Esophagus (tissue), 2 donors: ENCODE measurements around the gene ABCD1. TPM values are rescaled to one million over a fixed set of nuclear protein-coding genes. Genes with fewer than 3 reads are reported as not detected.
"Not testable (repeated sequence)": the region's sequence is repeated elsewhere in the genome, so short reads cannot be mapped to it uniquely, and the experiment has no call there.

Experiments
- H3K27ac ChIP-seq, 2 donors: one replicate each; pipeline ENCODE4 v1.5.1; 2013; ENCODE audit warnings: low read depth in 2 of 2, mild to moderate bottlenecking in 2 of 2, inconsistent platforms in 1 of 2, low read length in 1 of 2, moderate library complexity in 1 of 2
- H3K27me3 ChIP-seq, 2 donors: one replicate each; pipeline ENCODE4 v1.6.1; 2013; ENCODE audit warnings: low read length in 2 of 2, control low read depth in 1 of 2, mild to moderate bottlenecking in 1 of 2; ENCODE audit not compliant: insufficient read depth in 2 of 2, control insufficient read depth in 1 of 2
- H3K36me3 ChIP-seq, 2 donors: one replicate each; pipeline ENCODE4 v1.6.1; 2013; ENCODE audit warnings: low read length in 1 of 2; ENCODE audit not compliant: control insufficient read depth in 2 of 2, insufficient read depth in 2 of 2
- H3K4me1 ChIP-seq, 2 donors: one replicate each; pipeline ENCODE4 v1.6.1; 2013; ENCODE audit warnings: low read length in 1 of 2; ENCODE audit not compliant: control insufficient read depth in 2 of 2, insufficient read depth in 2 of 2
- H3K4me3 ChIP-seq, 2 donors: one replicate each; pipeline ENCODE4 v1.5.1; 2013; ENCODE audit warnings: low read length in 2 of 2, mild to moderate bottlenecking in 2 of 2, low read depth in 1 of 2, moderate library complexity in 1 of 2
- H3K9me3 ChIP-seq, 2 donors: one replicate each; pipeline ENCODE4 v1.6.1; 2013; ENCODE audit warnings: mild to moderate bottlenecking in 2 of 2, low read depth in 1 of 2, low read length in 1 of 2, moderate library complexity in 1 of 2; ENCODE audit not compliant: control insufficient read depth in 2 of 2, insufficient read depth in 1 of 2
- WGBS, 2 donors: extraction: QIAGEN DNeasy Blood & Tissue Kit; methylation state at CpG; one replicate each; pipeline ENCODE4 v1.1.7; 2013; 5-methylcytosine and 5-hydroxymethylcytosine counted together
- polyA plus RNA-seq, 2 donors: library from polyadenylated mRNA; stranded (reverse); fragments of 200-250 nt; gene quantifications; one replicate each; pipeline ENCODE4 v1.2.3, GENCODE V29; 2013
- donor health status: healthy with polysubstance abuse.
- donor health status: Bipolar disorder and iron deficiency.

ABCD1 gene
- polyA plus RNA-seq, 2 donors: 1.8 to 2.9 TPM

GRCh38 chrX:153723351-153724251, 1.1 kb upstream of the ABCD1 start:
- Histone ChIP-seq H3K36me3 (peaks cover 0 to 8% of the 10 kb centered on the region in 2 donors), H3K9me3 (no peaks in the 10 kb centered on the region), H3K27me3 (no peaks in the 10 kb centered on the region), H3K27ac (peak overlapping the region; percentile 86 to 97), H3K4me1 (peaks cover 6 to 30% of the 10 kb centered on the region in 2 donors), H3K4me3 (peak overlapping the region; percentile 57 to 65)
- WGBS, 2 donors: 1 to 30% methylated on average over 45 to 78 of the region's 78 CpGs

- Histone ChIP-seq H3K4me3 (peak overlapping the region; percentile 35 to 57), H3K27me3 (no peaks in the 10 kb centered on the region), H3K27ac (peak overlapping the region; percentile 72 to 97), H3K36me3 (peaks cover 0 to 3% of the 10 kb centered on the region in 2 donors), H3K4me1 (peaks cover 6 to 30% of the 10 kb centered on the region in 2 donors), H3K9me3 (no peaks in the 10 kb centered on the region)
- WGBS, 2 donors: 68 to 79% methylated on average over 43 to 55 of the region's 55 CpGs
Observed at GRCh38 chrX:153725039-153725831, 579 bp downstream of the ABCD1 start.

- H3K9me3 ChIP-seq: no peaks in the 10 kb centered on the region
- H3K36me3 ChIP-seq: no peaks in the 10 kb centered on the region
- H3K4me3 ChIP-seq: no peak overlapping the region
- 73% methylated on average over 34 to 35 of the region's 35 CpGs for WGBS, 2 donors
- no peaks in the 10 kb centered on the region for H3K27me3 ChIP-seq
- peak overlapping the region; percentile 67 to 79 for H3K27ac ChIP-seq
- peaks cover 6 to 30% of the 10 kb centered on the region in 2 donors for H3K4me1 ChIP-seq
Observed at GRCh38 chrX:153725832-153726285, 1.2 kb downstream of the ABCD1 start.

- H3K36me3 ChIP-seq: no peaks in the 10 kb centered on the region
- 7 to 41% methylated on average over 29 to 35 of the region's 35 CpGs for WGBS, 2 donors
- H3K27me3 ChIP-seq: no peaks in the 10 kb centered on the region
- peaks cover 6 to 30% of the 10 kb centered on the region in 2 donors for H3K4me1 ChIP-seq
- H3K27ac ChIP-seq: peak overlapping the region; percentile 67 to 79
- H3K9me3 ChIP-seq: no peaks in the 10 kb centered on the region
- peak overlapping the region in 1 of 2 donors; percentile 13 for H3K4me3 ChIP-seq
Observed at GRCh38 chrX:153726286-153727122, 1.8 kb downstream of the ABCD1 start.

- Histone ChIP-seq H3K4me3 (no peak overlapping the region), H3K27me3 (no peaks in the 10 kb centered on the region), H3K4me1 (peaks cover 8 to 30% of the 10 kb centered on the region in 2 donors), H3K36me3 (no peaks in the 10 kb centered on the region), H3K9me3 (no peaks in the 10 kb centered on the region), H3K27ac (peak overlapping the region; percentile 67 to 79)
- WGBS, 2 donors: 15 to 42% methylated on average over 23 of the region's 23 CpGs
Observed at GRCh38 chrX:153727123-153727931, 2.7 kb downstream of the ABCD1 start.

GRCh38 chrX:153728095-153728494, 3.4 kb downstream of the ABCD1 start:
- peak overlapping the region in 1 of 2 donors; percentile 67 for H3K27ac ChIP-seq
- no peaks in the 10 kb centered on the region for H3K36me3 ChIP-seq
- no peaks in the 10 kb centered on the region for H3K27me3 ChIP-seq
- H3K4me1 ChIP-seq: peaks cover 8 to 27% of the 10 kb centered on the region in 2 donors
- no peak overlapping the region for H3K4me3 ChIP-seq
- no peaks in the 10 kb centered on the region for H3K9me3 ChIP-seq
- WGBS, 2 donors: 74 to 85% methylated on average over 6 of the region's 6 CpGs

GRCh38 chrX:153728951-153729631, 4.4 kb downstream of the ABCD1 start:
- Histone ChIP-seq H3K4me1 (peaks cover 8 to 27% of the 10 kb centered on the region in 2 donors), H3K4me3 (no peak overlapping the region), H3K27me3 (no peaks in the 10 kb centered on the region), H3K27ac (no peak overlapping the region), H3K36me3 (no peaks in the 10 kb centered on the region), H3K9me3 (no peaks in the 10 kb centered on the region)
- 94 to 95% methylated on average over 23 of the region's 23 CpGs for WGBS, 2 donors

GRCh38 chrX:153730115-153730514, 5.5 kb downstream of the ABCD1 start:
- H3K36me3 ChIP-seq, H3K27ac ChIP-seq, H3K4me3 ChIP-seq, H3K9me3 ChIP-seq, H3K27me3 ChIP-seq: not testable (repeated sequence)
- H3K4me1 ChIP-seq: peaks cover 8 to 24% of the 10 kb centered on the region in 2 donors
- 93 to 95% methylated on average over 23 of the region's 23 CpGs for WGBS, 2 donors
